NCI-H524 treated with DMSO at 0.1 percent for 48 hours (cell line): ENCODE data around the gene STEAP2.
"Not testable (repeated sequence)": the region's sequence is repeated elsewhere in the genome, so short reads cannot be mapped to it uniquely, and the experiment has no call there.

Experiments
- DNase-seq: peaks from one replicate; lab custom pipeline; 2025; lab: John Stamatoyannopoulos, UW

STEAP2 gene

GRCh38 chr7:90211391-90212148, at the start of gene STEAP2:
STEAP2 (plus strand) TSS chr7:90211740; CDS start chr7:90225083, 13,343 bp downstream.
- DNase-seq = peak; percentile 61

GRCh38 chr7:90163534-90163933, 48.0 kb upstream of the STEAP2 start:
- no peak for DNase-seq

GRCh38 chr7:90165724-90166123, 45.8 kb upstream of the STEAP2 start:
- no peak for DNase-seq

GRCh38 chr7:90166153-90166552, 45.4 kb upstream of the STEAP2 start:
- DNase-seq = no peak

- DNase-seq = no peak
Measured at GRCh38 chr7:90167361-90167760, 44.2 kb upstream of the STEAP2 start.

- DNase-seq = no peak
Measured at GRCh38 chr7:90169891-90170290, 41.6 kb upstream of the STEAP2 start.

- no peak for DNase-seq
Measured at GRCh38 chr7:90172121-90172520, 39.4 kb upstream of the STEAP2 start.

- DNase-seq = no peak
Measured at GRCh38 chr7:90172624-90173023, 38.9 kb upstream of the STEAP2 start.

GRCh38 chr7:90173127-90173844, 38.3 kb upstream of the STEAP2 start:
- DNase-seq = no peak

- no peak for DNase-seq
Measured at GRCh38 chr7:90175667-90176066, 35.9 kb upstream of the STEAP2 start.

- DNase-seq = no peak
Measured at GRCh38 chr7:90176195-90176594, 35.3 kb upstream of the STEAP2 start.

- DNase-seq = no peak
Measured at GRCh38 chr7:90178166-90178565, 33.4 kb upstream of the STEAP2 start.

GRCh38 chr7:90178679-90179278, 32.8 kb upstream of the STEAP2 start:
- DNase-seq = no peak

- no peak for DNase-seq
Measured at GRCh38 chr7:90180011-90180585, 31.4 kb upstream of the STEAP2 start.

GRCh38 chr7:90180649-90181048, 30.9 kb upstream of the STEAP2 start:
- no peak for DNase-seq

- no peak for DNase-seq
Measured at GRCh38 chr7:90181485-90181884, 30.1 kb upstream of the STEAP2 start.

GRCh38 chr7:90186290-90186689, 25.2 kb upstream of the STEAP2 start:
- not testable (repeated sequence) for DNase-seq

GRCh38 chr7:90187507-90188050, 24.0 kb upstream of the STEAP2 start:
- no peak for DNase-seq

GRCh38 chr7:90188281-90188680, 23.3 kb upstream of the STEAP2 start:
- DNase-seq = no peak

GRCh38 chr7:90190995-90191394, 20.5 kb upstream of the STEAP2 start:
- no peak for DNase-seq

- DNase-seq = no peak
Measured at GRCh38 chr7:90191648-90192047, 19.9 kb upstream of the STEAP2 start.
